Gastroesophageal sphincter (tissue), 3 donors: ENCODE measurements around the gene SMAD6.

ENCODE experiments used
- CTCF ChIP-seq, 4 experiments: fragments of 200-600 bp in 2 of 4; fragments of 450-650 bp in 2 of 4; sonication (generic) in 1 of 4; IDR thresholded peaks; one replicate each; pipeline ENCODE4 v1.5.1; 2017 to 2019; ENCODE audit warnings: antibody characterized with exemption in 4 of 4, mild to moderate bottlenecking in 2 of 4, moderate library complexity in 2 of 4
- EP300 ChIP-seq: sonication (generic); formaldehyde crosslinking; IDR thresholded peaks from one replicate; pipeline ENCODE4 v1.6.1; 2017; ENCODE audit warnings: antibody characterized with exemption, mild to moderate bottlenecking
- POLR2A ChIP-seq, 2 donors: fragments of 450-650 bp; IDR thresholded peaks; one replicate each; pipeline ENCODE4 v1.6.1; 2017; ENCODE audit warnings: antibody characterized with exemption in 2 of 2, mild to moderate bottlenecking in 2 of 2, moderate library complexity in 1 of 2
- POLR2AphosphoS5 ChIP-seq: sonication (generic); formaldehyde crosslinking; IDR thresholded peaks from one replicate; pipeline ENCODE4 v1.6.1; 2017; ENCODE audit warnings: antibody characterized with exemption

GRCh38 chr15:66719471-66719870, 17.4 kb downstream of the SMAD6 start:
- TF ChIP-seq CTCF (IDR thresholded peaks at IDR 0.05) (no peak), POLR2AphosphoS5 (no peak), POLR2A (IDR thresholded peaks at IDR 0.05) (no peak), EP300 (no peak)
